Measurements from ENCODE around the gene CTNNA3.

Gene CTNNA3

DNA sequence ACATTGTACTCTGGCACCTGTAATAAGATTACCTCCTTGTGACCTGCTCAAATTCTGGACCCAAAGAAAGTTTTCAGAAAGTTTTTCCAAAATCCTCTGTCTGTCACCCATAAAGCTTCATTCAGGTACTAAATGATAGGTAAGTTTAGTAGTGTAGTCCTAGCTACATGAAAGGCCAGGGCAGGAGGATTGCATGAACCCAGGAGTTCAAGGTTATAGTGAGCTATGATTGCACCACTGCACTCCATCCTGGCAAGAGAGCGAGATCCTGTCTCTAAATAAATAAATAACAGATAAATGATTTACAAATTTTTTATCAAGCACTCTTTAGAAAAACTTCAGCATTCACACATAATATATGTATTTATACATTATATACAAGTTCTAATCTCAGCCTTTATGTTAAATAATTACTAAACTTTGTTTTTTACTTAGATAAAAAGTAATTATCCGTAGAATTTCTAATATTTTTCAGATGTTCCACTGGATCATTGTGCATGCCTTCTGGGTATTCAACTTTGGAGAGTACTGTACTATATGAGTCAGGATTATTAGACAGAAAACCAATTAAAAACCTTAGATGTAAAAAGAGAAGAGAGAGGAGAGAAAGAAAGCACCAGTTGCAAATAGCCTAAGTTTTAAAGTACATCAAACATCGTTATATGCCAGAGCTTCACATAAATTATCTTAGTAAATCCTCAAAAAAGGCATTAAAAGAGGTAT lies 407.1 kb downstream of the CTNNA3 start:
- TF ChIP-seq GLI2 (tag by site-specific recombination; IDR thresholded peaks at IDR 0.05; ENCODE audit: borderline replicate concordance, low read depth): no peak
- no peak for TF ChIP-seq ZNF157 (tag by site-specific recombination; IDR thresholded peaks at IDR 0.05)
- no peak for TF ChIP-seq ZFP41 (tag by site-specific recombination; IDR thresholded peaks at IDR 0.05; ENCODE audit: borderline replicate concordance)
- no peak for TF ChIP-seq SP2 (tag by site-specific recombination; IDR thresholded peaks at IDR 0.05)
- TF ChIP-seq ZNF354C (tag by site-specific recombination; IDR thresholded peaks at IDR 0.05; ENCODE audit: borderline replicate concordance, low read depth): no peak
- TF ChIP-seq, protein P1, sequence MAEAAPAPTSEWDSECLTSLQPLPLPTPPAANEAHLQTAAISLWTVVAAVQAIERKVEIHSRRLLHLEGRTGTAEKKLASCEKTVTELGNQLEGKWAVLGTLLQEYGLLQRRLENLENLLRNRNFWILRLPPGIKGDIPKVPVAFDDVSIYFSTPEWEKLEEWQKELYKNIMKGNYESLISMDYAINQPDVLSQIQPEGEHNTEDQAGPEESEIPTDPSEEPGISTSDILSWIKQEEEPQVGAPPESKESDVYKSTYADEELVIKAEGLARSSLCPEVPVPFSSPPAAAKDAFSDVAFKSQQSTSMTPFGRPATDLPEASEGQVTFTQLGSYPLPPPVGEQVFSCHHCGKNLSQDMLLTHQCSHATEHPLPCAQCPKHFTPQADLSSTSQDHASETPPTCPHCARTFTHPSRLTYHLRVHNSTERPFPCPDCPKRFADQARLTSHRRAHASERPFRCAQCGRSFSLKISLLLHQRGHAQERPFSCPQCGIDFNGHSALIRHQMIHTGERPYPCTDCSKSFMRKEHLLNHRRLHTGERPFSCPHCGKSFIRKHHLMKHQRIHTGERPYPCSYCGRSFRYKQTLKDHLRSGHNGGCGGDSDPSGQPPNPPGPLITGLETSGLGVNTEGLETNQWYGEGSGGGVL (tag by site-specific recombination; IDR thresholded peaks at IDR 0.05): no peak
- no peak for TF ChIP-seq ZNF341 (tag by site-specific recombination; IDR thresholded peaks at IDR 0.05; ENCODE audit: low read depth)
- TF ChIP-seq, protein P2, sequence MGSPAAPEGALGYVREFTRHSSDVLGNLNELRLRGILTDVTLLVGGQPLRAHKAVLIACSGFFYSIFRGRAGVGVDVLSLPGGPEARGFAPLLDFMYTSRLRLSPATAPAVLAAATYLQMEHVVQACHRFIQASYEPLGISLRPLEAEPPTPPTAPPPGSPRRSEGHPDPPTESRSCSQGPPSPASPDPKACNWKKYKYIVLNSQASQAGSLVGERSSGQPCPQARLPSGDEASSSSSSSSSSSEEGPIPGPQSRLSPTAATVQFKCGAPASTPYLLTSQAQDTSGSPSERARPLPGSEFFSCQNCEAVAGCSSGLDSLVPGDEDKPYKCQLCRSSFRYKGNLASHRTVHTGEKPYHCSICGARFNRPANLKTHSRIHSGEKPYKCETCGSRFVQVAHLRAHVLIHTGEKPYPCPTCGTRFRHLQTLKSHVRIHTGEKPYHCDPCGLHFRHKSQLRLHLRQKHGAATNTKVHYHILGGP (tag by site-specific recombination; IDR thresholded peaks at IDR 0.05): no peak
- TF ChIP-seq ZFP3 (tag by site-specific recombination; IDR thresholded peaks at IDR 0.05; ENCODE audit: low read depth): no peak
- TF ChIP-seq ZNF391 (tag by site-specific recombination; IDR thresholded peaks at IDR 0.05; ENCODE audit: borderline replicate concordance, low read depth): no peak
- TF ChIP-seq KLF10 (tag by site-specific recombination; IDR thresholded peaks at IDR 0.05): no peak
- TF ChIP-seq ZNF596 (tag by site-specific recombination; IDR thresholded peaks at IDR 0.05): no peak
- TF ChIP-seq, protein P3, sequence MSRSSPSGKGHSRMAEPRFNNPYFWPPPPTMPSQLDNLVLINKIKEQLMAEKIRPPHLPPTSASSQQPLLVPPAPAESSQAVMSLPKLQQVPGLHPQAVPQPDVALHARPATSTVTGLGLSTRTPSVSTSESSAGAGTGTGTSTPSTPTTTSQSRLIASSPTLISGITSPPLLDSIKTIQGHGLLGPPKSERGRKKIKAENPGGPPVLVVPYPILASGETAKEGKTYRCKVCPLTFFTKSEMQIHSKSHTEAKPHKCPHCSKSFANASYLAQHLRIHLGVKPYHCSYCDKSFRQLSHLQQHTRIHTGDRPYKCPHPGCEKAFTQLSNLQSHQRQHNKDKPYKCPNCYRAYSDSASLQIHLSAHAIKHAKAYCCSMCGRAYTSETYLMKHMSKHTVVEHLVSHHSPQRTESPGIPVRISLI (tag by site-specific recombination; IDR thresholded peaks at IDR 0.05): no peak
- no peak overlapping the region for H3K27ac ChIP-seq (ENCODE audit: extremely low read depth, low read depth, low read length)
- ChIA-PET CTCF (interaction anchor here (0.6 to 1.4 kb wide), 3 partner anchors 87 to 500 kb away, joined by 3 read pairs; no protein-coding TSS in a partner anchor), POLR2A (no interaction called here)
- H3K9me3 ChIP-seq (ENCODE audit: control insufficient read depth, insufficient read depth, low read depth, low read length): no peaks in the 10 kb centered on the region
- no peaks in the 10 kb centered on the region for H3K36me3 ChIP-seq (ENCODE audit: control insufficient read depth in 2 of 2, insufficient read depth in 1 of 2, low read length in 2 of 2)
- no peaks in the 10 kb centered on the region for H3K4me1 ChIP-seq (ENCODE audit: control insufficient read depth, insufficient read depth, low read length)
- H3K4me3 ChIP-seq (ENCODE audit: low read depth, low read length): no peak overlapping the region

DNA sequence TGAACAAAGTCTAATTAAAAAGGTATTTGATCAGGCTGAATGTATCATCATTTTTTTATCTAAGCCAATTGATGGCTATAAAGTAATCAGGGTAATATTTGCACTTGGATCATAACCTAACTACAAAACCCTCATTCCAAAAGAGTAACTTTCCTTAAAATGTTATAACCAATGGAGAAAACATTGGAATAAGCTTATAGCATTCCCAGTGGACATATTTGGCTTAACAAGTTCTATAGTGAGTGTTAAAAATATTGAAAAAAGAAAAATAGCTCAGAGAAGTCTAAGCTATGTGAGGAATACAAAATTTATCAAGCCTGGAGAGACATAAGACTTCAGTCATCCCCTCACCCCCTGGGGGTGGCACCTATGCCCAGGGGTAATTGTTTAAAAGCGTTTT lies 411.4 kb downstream of the CTNNA3 start:
- POLR2A ChIA-PET: no interaction called here
- Histone ChIP-seq H3K27ac (ENCODE audit: extremely low read depth, low read depth, low read length) (no peak overlapping the region), H3K4me1 (ENCODE audit: control insufficient read depth, insufficient read depth, low read length) (no peaks in the 10 kb centered on the region), H3K4me3 (ENCODE audit: low read depth, low read length) (no peak overlapping the region), H3K9me3 (ENCODE audit: control insufficient read depth, insufficient read depth, low read depth, low read length) (no peaks in the 10 kb centered on the region), H3K36me3 (ENCODE audit: control insufficient read depth in 2 of 2, insufficient read depth in 1 of 2, low read length in 2 of 2) (no peaks in the 10 kb centered on the region)
- CTCF ChIA-PET: interaction anchor here (0.5 to 0.7 kb wide), 3 partner anchors 207 to 422 kb away, joined by 3 to 5 read pairs (median 4); no protein-coding TSS in a partner anchor
- TF ChIP-seq SP7 (tag by site-specific recombination; IDR thresholded peaks at IDR 0.05): no peak
- TF ChIP-seq ZNF214 (tag by site-specific recombination; IDR thresholded peaks at IDR 0.05; ENCODE audit: borderline replicate concordance): no peak
- TF ChIP-seq TCF7L2 (IDR thresholded peaks at IDR 0.05; ENCODE audit: borderline replicate concordance, low read depth, low read length): no peak
- TF ChIP-seq, protein P4, sequence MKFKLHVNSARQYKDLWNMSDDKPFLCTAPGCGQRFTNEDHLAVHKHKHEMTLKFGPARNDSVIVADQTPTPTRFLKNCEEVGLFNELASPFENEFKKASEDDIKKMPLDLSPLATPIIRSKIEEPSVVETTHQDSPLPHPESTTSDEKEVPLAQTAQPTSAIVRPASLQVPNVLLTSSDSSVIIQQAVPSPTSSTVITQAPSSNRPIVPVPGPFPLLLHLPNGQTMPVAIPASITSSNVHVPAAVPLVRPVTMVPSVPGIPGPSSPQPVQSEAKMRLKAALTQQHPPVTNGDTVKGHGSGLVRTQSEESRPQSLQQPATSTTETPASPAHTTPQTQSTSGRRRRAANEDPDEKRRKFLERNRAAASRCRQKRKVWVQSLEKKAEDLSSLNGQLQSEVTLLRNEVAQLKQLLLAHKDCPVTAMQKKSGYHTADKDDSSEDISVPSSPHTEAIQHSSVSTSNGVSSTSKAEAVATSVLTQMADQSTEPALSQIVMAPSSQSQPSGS (tag by site-specific recombination; IDR thresholded peaks at IDR 0.05; ENCODE audit: low read depth): no peak
- TF ChIP-seq ZNF324 (tag by site-specific recombination; IDR thresholded peaks at IDR 0.05): no peak
- TF ChIP-seq ZNF571 (tag by site-specific recombination; IDR thresholded peaks at IDR 0.05): no peak
- TF ChIP-seq BCL11A (tag by site-specific recombination; IDR thresholded peaks at IDR 0.05; ENCODE audit: low read depth): no peak
- TF ChIP-seq SCRT1 (tag by site-specific recombination; IDR thresholded peaks at IDR 0.05; ENCODE audit: borderline replicate concordance): no peak
- no peak for TF ChIP-seq ZNF292 (tag by site-specific recombination; IDR thresholded peaks at IDR 0.05; ENCODE audit: borderline replicate concordance, low read depth)
